Hepatocyte (in vitro differentiated cells): ENCODE results near the gene PRKAR1A. TPM values are rescaled to one million over a fixed set of nuclear protein-coding genes. Genes with fewer than 3 reads are reported as not detected.

Source experiments
- DNase-seq: peaks from one replicate; pipeline ENCODE4 v3.0.0-alpha.2; 2016; ENCODE audit warnings: low spot score
- H2AFZ ChIP-seq: fragments of 200-600 bp; sonication (generic); 2 replicates; pipeline ENCODE4 v1.6.0; 2016; ENCODE audit warnings: antibody characterized with exemption, mild to moderate bottlenecking
- H3K27ac ChIP-seq: fragments of 200-600 bp; sonication (generic); 2 replicates; pipeline ENCODE4 v1.5.1; 2016; ENCODE audit warnings: mild to moderate bottlenecking
- H3K27me3 ChIP-seq: fragments of 200-600 bp; sonication (generic); 2 replicates; pipeline ENCODE4 v1.6.1; 2016
- H3K36me3 ChIP-seq: fragments of 200-600 bp; sonication (generic); replicated peaks from 2 replicates; pipeline ENCODE4 v1.5.1; 2016; ENCODE audit warnings: low read depth; ENCODE audit not compliant: insufficient read depth
- H3K4me1 ChIP-seq: fragments of 200-600 bp; sonication (generic); 2 replicates; pipeline ENCODE4 v1.5.1; 2016; ENCODE audit warnings: mild to moderate bottlenecking, moderate library complexity; ENCODE audit not compliant: insufficient read depth
- H3K4me2 ChIP-seq: fragments of 200-600 bp; sonication (generic); 2 replicates; pipeline ENCODE4 v1.6.0; 2016
- H3K4me3 ChIP-seq: fragments of 200-600 bp; sonication (generic); 2 replicates; pipeline ENCODE4 v1.5.1; 2016; ENCODE audit warnings: mild to moderate bottlenecking
- H3K79me2 ChIP-seq: fragments of 200-600 bp; sonication (generic); 2 replicates; pipeline ENCODE4 v1.6.0; 2017; ENCODE audit warnings: mild to moderate bottlenecking
- H3K9me2 ChIP-seq: fragments of 200-600 bp; sonication (generic); replicated peaks from 2 replicates; pipeline ENCODE4 v1.6.0; 2017; ENCODE audit warnings: mild to moderate bottlenecking; ENCODE audit not compliant: insufficient read depth
- H3K9me3 ChIP-seq: fragments of 200-600 bp; sonication (generic); 2 replicates; pipeline ENCODE4 v1.5.1; 2016; ENCODE audit warnings: low read depth, mild to moderate bottlenecking
- H4K20me1 ChIP-seq: fragments of 200-600 bp; sonication (generic); 2 replicates; pipeline ENCODE4 v1.6.0; 2016; ENCODE audit warnings: mild to moderate bottlenecking; ENCODE audit not compliant: insufficient read depth, poor library complexity, severe bottlenecking
- CTCF ChIP-seq: fragments of 200-600 bp; sonication (generic); IDR thresholded peaks from 2 replicates; pipeline ENCODE4 v1.5.1; 2016; ENCODE audit warnings: antibody characterized with exemption, mild to moderate bottlenecking; ENCODE audit not compliant: poor library complexity
- EZH2 ChIP-seq: fragments of 200-600 bp; sonication (generic); IDR thresholded peaks from 2 replicates; pipeline ENCODE4 v1.6.1; 2016; ENCODE audit warnings: antibody characterized with exemption, mild to moderate bottlenecking, borderline replicate concordance
- EZH2phosphoT487 ChIP-seq: fragments of 200-600 bp; sonication (generic); IDR thresholded peaks from one replicate; pipeline ENCODE4 v1.6.1; 2018; ENCODE audit warnings: antibody characterized with exemption, mild to moderate bottlenecking, low read depth, moderate library complexity; ENCODE audit not compliant: unreplicated experiment, severe bottlenecking
- WGBS: methylation state at CpG from one replicate; pipeline ENCODE4 v1.1.6; 2016; ENCODE audit warnings: low lambda C conversion rate; ENCODE audit errors: missing lambda C conversion rate; 5-methylcytosine and 5-hydroxymethylcytosine counted together
- polyA plus RNA-seq: library from polyadenylated mRNA; unstranded; fragments of >200 nt; fragmentation: Nextera tagmentation; extraction: Ambion mirVana; gene quantifications from 2 replicates; pipeline ENCODE4 v1.2.1, GENCODE V29; 2016
- total RNA-seq: library from RNA; depleted of rRNA; stranded (reverse); fragments of >200 nt; gene quantifications from 2 replicates; pipeline ENCODE4 v1.2.3, GENCODE V29; 2014

PRKAR1A gene
- total and polyA plus RNA-seq, 2 experiments from 2014 or later = 182 to 253 TPM

GRCh38 chr17:68533887-68534694, 21.9 kb downstream of the PRKAR1A start:
- H3K27ac ChIP-seq = no peak overlapping the region
- no peaks in the 10 kb centered on the region for H3K4me1 ChIP-seq
- no peaks in the 10 kb centered on the region for H3K9me3 ChIP-seq
- H3K36me3 ChIP-seq = no peaks in the 10 kb centered on the region
- no peaks in the 10 kb centered on the region for H3K9me2 ChIP-seq
- H4K20me1 ChIP-seq = no peaks in the 10 kb centered on the region
- no peak for DNase-seq
- H2AFZ ChIP-seq = no peak overlapping the region
- TF ChIP-seq CTCF (peak; percentile 44), EZH2phosphoT487 (no peak)
- WGBS = 86% methylated on average over 6 of the region's 6 CpGs
- H3K27me3 ChIP-seq = no peaks in the 10 kb centered on the region
- H3K79me2 ChIP-seq = no peaks in the 10 kb centered on the region
- no peak overlapping the region for H3K4me2 ChIP-seq
- no peak overlapping the region for H3K4me3 ChIP-seq

DNA sequence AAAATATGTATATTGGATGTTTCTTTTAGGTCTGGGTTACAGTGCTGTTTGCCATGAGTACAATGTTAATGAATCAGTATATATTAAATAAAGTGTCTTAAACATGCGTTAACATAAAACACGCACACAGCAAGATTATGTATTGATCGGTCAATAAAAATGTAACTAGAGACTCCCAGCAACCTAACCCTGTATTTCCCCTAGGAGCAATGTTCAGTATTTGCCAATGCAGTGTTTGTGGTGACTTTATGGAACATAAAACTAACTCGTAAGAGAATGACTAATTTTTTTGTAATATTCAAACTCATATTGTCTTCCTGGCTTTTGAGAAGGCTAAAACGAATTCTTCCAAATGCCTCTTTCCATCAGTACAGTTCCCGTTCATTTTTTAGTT, 22.5 kb downstream of the PRKAR1A start:
- Histone ChIP-seq H3K9me3 (no peaks in the 10 kb centered on the region), H3K79me2 (no peaks in the 10 kb centered on the region), H3K27me3 (no peaks in the 10 kb centered on the region), H3K4me2 (no peak overlapping the region), H4K20me1 (no peaks in the 10 kb centered on the region), H2AFZ (no peak overlapping the region), H3K36me3 (no peaks in the 10 kb centered on the region), H3K9me2 (no peaks in the 10 kb centered on the region), H3K27ac (peak overlapping the region; percentile 41), H3K4me3 (no peak overlapping the region), H3K4me1 (no peaks in the 10 kb centered on the region)
- DNase-seq = no peak
- WGBS = 92% methylated on average over 6 of the region's 6 CpGs
- TF ChIP-seq CTCF (no peak), EZH2 (no peak), EZH2phosphoT487 (no peak)

DNA sequence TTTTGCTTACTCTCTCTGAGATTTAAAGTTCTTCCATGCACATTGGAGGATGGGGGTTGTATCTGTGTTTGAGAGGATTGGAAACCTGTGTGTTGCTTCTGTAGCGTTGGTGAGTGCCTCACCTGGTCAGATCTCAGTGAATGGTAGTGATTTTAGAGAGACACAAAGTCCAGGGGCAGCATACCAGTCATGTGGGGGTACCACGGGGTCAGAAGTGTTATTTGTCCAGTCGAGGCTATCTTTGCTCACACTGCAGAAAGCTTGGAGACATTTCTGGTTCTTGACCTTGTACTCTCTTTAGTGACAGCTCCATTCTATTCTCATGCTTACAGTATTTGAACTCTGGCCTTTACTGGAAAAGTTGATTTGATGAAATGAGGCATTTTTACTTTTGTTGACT, 23.7 kb downstream of the PRKAR1A start:
- peak overlapping the region; percentile 51 for H3K27ac ChIP-seq
- H3K79me2 ChIP-seq = no peaks in the 10 kb centered on the region
- H3K4me1 ChIP-seq = no peaks in the 10 kb centered on the region
- no peak overlapping the region for H3K4me3 ChIP-seq
- DNase-seq = no peak
- TF ChIP-seq EZH2phosphoT487 = no peak
- TF ChIP-seq CTCF = no peak
- TF ChIP-seq EZH2 = no peak
- H3K9me2 ChIP-seq = no peaks in the 10 kb centered on the region
- H3K36me3 ChIP-seq = no peaks in the 10 kb centered on the region
- H3K4me2 ChIP-seq = no peak overlapping the region
- H4K20me1 ChIP-seq = no peaks in the 10 kb centered on the region
- H2AFZ ChIP-seq = no peak overlapping the region
- no peaks in the 10 kb centered on the region for H3K9me3 ChIP-seq
- 69% methylated on average over 3 of the region's 3 CpGs for WGBS
- no peaks in the 10 kb centered on the region for H3K27me3 ChIP-seq
